Dendritic cell treated with granulocyte-macrophage colony-stimulating factor and Interleukin-4, amounts not matched to agents 40 ng/mL and 50 ng/mL, for 4 days (primary cell): ENCODE data around the gene TSEN34.
"Not testable (repeated sequence)": the region's sequence is repeated elsewhere in the genome, so short reads cannot be mapped to it uniquely, and the experiment has no call there.

Source experiments
- H3K27ac Mint-ChIP-seq: one replicate; pipeline ENCODE4 v1.8.0; 2022; ENCODE audit warnings: mild to moderate bottlenecking, mixed read lengths
- H3K27me3 Mint-ChIP-seq: one replicate; pipeline ENCODE4 v1.8.0; 2022; ENCODE audit warnings: mild to moderate bottlenecking, mixed read lengths
- H3K36me3 Mint-ChIP-seq: one replicate; pipeline ENCODE4 v1.8.0; 2022; ENCODE audit warnings: low read depth, mixed read lengths
- H3K4me1 Mint-ChIP-seq: one replicate; pipeline ENCODE4 v1.8.0; 2022; ENCODE audit warnings: low read depth, mixed read lengths
- H3K4me3 Mint-ChIP-seq: one replicate; pipeline ENCODE4 v1.8.0; 2022; ENCODE audit warnings: mild to moderate bottlenecking, moderate library complexity, mixed read lengths
- H3K9me3 Mint-ChIP-seq: one replicate; pipeline ENCODE4 v1.8.0; 2022; ENCODE audit warnings: mixed read lengths
- intact Hi-C: fragments of 100-400 bp; cut with micrococcal nuclease; formaldehyde crosslinking; loops from one replicate; pipeline ENCODE4 v1.15.0; 2022

Gene TSEN34

DNA sequence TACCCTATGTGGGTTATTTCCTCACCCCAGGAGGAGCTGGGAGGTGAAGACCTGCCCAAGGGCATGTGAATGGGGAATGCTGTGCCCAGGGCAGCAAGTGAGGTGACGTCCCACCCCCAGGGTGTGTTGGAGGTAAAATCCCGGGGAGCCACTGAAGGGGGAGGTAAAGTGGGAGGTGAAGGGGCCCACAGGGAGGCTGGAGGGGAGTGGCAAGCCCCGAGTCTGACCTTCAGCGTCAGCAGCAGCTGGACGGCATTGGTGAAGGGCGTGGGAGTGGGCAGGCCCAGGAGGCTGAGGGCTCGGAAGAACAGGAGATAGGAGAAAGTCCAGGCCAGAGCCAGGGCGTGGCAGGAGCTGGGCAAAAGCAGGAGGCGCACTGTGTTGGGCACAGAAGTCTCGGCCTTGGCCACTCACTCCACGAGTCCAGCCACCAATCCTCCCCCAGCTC lies 4.2 kb upstream of the TSEN34 start:
- H3K9me3 Mint-ChIP-seq = no peaks in the 10 kb centered on the region
- peaks cover 66% of the 10 kb centered on the region for H3K36me3 Mint-ChIP-seq
- H3K4me3 Mint-ChIP-seq = no peak overlapping the region
- H3K4me1 Mint-ChIP-seq = peaks cover 40% of the 10 kb centered on the region
- peak overlapping the region; percentile 97 for H3K27ac Mint-ChIP-seq
- intact Hi-C loops = no loop called here
- H3K27me3 Mint-ChIP-seq = no peaks in the 10 kb centered on the region

- H3K4me1 Mint-ChIP-seq = peaks cover 53% of the 10 kb centered on the region
- H3K27me3 Mint-ChIP-seq = no peaks in the 10 kb centered on the region
- peak overlapping the region; percentile 97 for H3K27ac Mint-ChIP-seq
- peak overlapping the region; percentile 77 for H3K4me3 Mint-ChIP-seq
- peaks cover 69% of the 10 kb centered on the region for H3K36me3 Mint-ChIP-seq
- intact Hi-C loops = no loop called here
- H3K9me3 Mint-ChIP-seq = no peaks in the 10 kb centered on the region
Measured at GRCh38 chr19:54188215-54188871, 2.8 kb upstream of the TSEN34 start.

GRCh38 chr19:54189145-54189734 lies 1.9 kb upstream of the TSEN34 start, which contains the start of gene MBOAT7:
Gene MBOAT7 (minus strand): TSS chr19:54189580. CDS start chr19:54188508, 1,072 bp downstream.
- intact Hi-C loops = no loop called here
- peak within 1 kb of the TSS; percentile 77 for H3K4me3 Mint-ChIP-seq
- no peaks in the 10 kb centered on the region for H3K27me3 Mint-ChIP-seq
- H3K36me3 Mint-ChIP-seq = peaks cover 67% of the 10 kb centered on the region
- H3K27ac Mint-ChIP-seq = peak within 1 kb of the TSS; percentile 97
- peaks cover 46% of the 10 kb centered on the region for H3K4me1 Mint-ChIP-seq
- H3K9me3 Mint-ChIP-seq = no peaks in the 10 kb centered on the region

GRCh38 chr19:54189735-54190502 lies 1.2 kb upstream of the TSEN34 start:
- peaks cover 44% of the 10 kb centered on the region for H3K4me1 Mint-ChIP-seq
- H3K9me3 Mint-ChIP-seq = no peaks in the 10 kb centered on the region
- intact Hi-C loops = loop anchor here (1.0 kb wide), 1 partner anchor 30 kb away; no protein-coding TSS in a partner anchor
- peaks cover 71% of the 10 kb centered on the region for H3K36me3 Mint-ChIP-seq
- H3K27me3 Mint-ChIP-seq = no peaks in the 10 kb centered on the region
- peak overlapping the region; percentile 97 for H3K27ac Mint-ChIP-seq
- H3K4me3 Mint-ChIP-seq = peak overlapping the region; percentile 77

- no peaks in the 10 kb centered on the region for H3K27me3 Mint-ChIP-seq
- intact Hi-C loops = loop anchor here (1.0 kb wide), 2 partner anchors 10 to 30 kb away; partner anchors contain the start of gene RPS9
- peak overlapping the region; percentile 97 for H3K27ac Mint-ChIP-seq
- H3K4me1 Mint-ChIP-seq = peaks cover 49% of the 10 kb centered on the region
- H3K4me3 Mint-ChIP-seq = peak overlapping the region; percentile 77
- H3K36me3 Mint-ChIP-seq = peaks cover 72% of the 10 kb centered on the region
- no peaks in the 10 kb centered on the region for H3K9me3 Mint-ChIP-seq
Measured at GRCh38 chr19:54190503-54191010, 551 bp upstream of the TSEN34 start.

DNA sequence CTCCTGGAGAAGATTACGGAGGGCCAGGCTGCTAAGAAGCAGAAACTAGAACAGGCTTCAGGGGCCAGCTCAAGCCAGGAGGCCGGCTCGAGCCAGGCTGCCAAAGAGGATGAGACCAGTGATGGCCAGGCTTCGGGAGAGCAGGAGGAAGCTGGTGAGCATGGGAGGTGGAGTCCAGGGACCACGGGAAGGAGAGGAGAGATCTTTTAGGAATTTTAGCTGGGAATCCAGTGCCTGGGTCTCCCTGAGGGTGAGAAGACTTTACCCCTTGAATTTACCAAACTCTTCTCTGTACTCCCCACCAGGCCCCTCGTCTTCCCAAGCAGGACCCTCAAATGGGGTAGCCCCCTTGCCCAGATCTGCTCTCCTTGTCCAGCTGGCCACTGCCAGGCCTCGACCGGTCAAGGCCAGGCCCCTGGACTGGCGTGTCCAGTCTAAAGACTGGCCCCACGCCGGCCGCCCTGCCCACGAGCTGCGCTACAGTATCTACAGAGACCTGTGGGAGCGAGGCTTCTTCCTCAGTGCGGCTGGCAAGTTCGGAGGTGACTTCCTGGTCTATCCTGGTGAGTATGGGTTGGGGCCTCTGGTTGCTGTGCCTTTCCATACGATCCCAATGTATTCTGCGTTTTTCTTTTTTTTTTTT lies 824 bp downstream of the TSEN34 start:
- peak overlapping the region; percentile 97 for H3K27ac Mint-ChIP-seq
- intact Hi-C loops = loop anchor here (1.0 kb wide), 1 partner anchor 8 kb away; the partner anchor contains the start of gene RPS9
- H3K36me3 Mint-ChIP-seq = peaks cover 65% of the 10 kb centered on the region
- no peaks in the 10 kb centered on the region for H3K27me3 Mint-ChIP-seq
- peak overlapping the region; percentile 77 for H3K4me3 Mint-ChIP-seq
- peaks cover 50% of the 10 kb centered on the region for H3K4me1 Mint-ChIP-seq
- H3K9me3 Mint-ChIP-seq = no peaks in the 10 kb centered on the region

DNA sequence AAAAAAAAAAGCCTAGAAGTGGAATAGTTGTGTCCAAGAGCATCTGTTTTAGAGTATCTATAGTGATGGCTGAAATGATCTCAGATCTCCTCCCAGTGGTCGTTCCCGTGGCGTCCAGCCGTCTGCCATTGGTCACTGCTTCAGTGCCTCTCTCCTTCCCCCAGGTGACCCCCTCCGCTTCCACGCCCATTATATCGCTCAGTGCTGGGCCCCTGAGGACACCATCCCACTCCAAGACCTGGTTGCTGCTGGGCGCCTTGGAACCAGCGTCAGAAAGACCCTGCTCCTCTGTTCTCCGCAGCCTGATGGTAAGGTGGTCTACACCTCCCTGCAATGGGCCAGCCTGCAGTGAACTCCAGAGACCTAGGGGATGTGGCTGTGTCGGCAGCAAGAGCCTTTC lies 1.9 kb downstream of the TSEN34 start:
- intact Hi-C loops = no loop called here
- peaks cover 46% of the 10 kb centered on the region for H3K4me1 Mint-ChIP-seq
- peak overlapping the region; percentile 38 for H3K27ac Mint-ChIP-seq
- no peaks in the 10 kb centered on the region for H3K27me3 Mint-ChIP-seq
- peaks cover 63% of the 10 kb centered on the region for H3K36me3 Mint-ChIP-seq
- H3K9me3 Mint-ChIP-seq = no peaks in the 10 kb centered on the region
- peak overlapping the region; percentile 6 for H3K4me3 Mint-ChIP-seq

DNA sequence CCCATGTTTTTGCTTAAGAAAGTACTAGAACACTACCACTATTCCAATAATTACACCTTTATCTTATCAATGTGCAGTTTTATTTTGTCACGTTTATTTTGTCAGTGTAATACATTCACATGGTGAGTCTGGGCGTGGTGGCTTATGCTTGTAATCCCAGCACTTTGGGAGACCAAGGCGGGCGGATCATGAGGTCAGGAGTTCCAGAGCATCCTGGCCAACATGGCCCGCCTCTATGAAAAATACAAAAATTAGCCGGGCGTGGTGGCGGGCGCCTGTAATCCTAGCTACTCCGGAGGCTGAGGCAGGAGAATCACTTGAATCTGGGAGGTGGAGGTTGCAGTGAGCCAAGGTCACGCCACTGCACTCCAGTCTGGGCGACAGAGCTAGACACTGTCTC lies 3.4 kb downstream of the TSEN34 start:
- H3K27ac Mint-ChIP-seq, H3K27me3 Mint-ChIP-seq, intact Hi-C loops, H3K4me3 Mint-ChIP-seq, H3K9me3 Mint-ChIP-seq: not testable (repeated sequence)
- Mint-ChIP-seq H3K36me3 (peaks cover 59% of the 10 kb centered on the region), H3K4me1 (peaks cover 43% of the 10 kb centered on the region)

DNA sequence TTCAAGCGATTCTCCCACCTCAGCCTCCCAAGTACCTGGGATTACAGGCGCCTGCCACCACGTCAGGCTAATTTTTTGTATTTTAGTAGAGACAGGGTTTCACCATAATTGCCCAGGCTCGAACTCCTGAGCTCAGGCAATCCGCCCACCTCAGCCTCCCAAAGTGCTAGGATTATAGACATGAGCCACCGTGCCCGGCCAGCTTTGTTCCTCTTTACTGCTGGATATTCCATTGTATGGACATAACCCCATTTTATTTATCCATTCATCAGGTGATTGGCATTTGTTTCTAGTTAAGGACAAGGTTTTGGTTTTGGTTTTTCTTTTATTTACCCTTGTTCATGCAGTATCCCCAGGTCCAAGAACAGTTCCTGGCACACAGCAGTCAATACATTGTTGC lies 5.4 kb downstream of the TSEN34 start:
- Mint-ChIP-seq H3K27me3 (no peaks in the 10 kb centered on the region), H3K4me3 (no peak overlapping the region), H3K27ac (peak overlapping the region; percentile 70), H3K9me3 (no peaks in the 10 kb centered on the region), H3K36me3 (peaks cover 59% of the 10 kb centered on the region), H3K4me1 (peaks cover 46% of the 10 kb centered on the region)
- intact Hi-C loops = no loop called here

- Mint-ChIP-seq H3K27me3 (no peaks in the 10 kb centered on the region), H3K9me3 (no peaks in the 10 kb centered on the region), H3K36me3 (peaks cover 59% of the 10 kb centered on the region), H3K27ac (peak overlapping the region; percentile 70), H3K4me1 (peaks cover 46% of the 10 kb centered on the region), H3K4me3 (peak overlapping the region; percentile 17)
- intact Hi-C loops = no loop called here
Measured at GRCh38 chr19:54197121-54197520, 6.0 kb downstream of the TSEN34 start.

DNA sequence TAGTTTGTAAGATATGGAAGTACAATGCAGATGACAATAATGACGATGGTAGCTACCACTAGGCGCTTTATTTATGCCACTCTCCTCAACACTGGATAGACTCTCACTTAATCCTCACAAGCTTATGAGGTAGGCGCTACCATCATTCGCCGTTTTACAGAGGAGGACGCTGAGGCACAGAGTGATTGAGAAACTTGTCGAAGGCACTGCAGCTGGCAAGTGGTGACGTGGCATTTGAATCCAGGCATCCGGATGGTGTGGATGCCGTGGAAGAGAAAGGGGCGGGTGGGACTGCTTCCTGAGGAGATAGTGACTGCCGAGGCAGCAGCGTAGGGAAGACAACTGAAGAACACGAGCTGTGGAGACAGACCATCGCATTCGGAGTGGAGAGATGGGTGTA lies 8.3 kb downstream of the TSEN34 start:
- H3K4me1 Mint-ChIP-seq = peaks cover 58% of the 10 kb centered on the region

DNA sequence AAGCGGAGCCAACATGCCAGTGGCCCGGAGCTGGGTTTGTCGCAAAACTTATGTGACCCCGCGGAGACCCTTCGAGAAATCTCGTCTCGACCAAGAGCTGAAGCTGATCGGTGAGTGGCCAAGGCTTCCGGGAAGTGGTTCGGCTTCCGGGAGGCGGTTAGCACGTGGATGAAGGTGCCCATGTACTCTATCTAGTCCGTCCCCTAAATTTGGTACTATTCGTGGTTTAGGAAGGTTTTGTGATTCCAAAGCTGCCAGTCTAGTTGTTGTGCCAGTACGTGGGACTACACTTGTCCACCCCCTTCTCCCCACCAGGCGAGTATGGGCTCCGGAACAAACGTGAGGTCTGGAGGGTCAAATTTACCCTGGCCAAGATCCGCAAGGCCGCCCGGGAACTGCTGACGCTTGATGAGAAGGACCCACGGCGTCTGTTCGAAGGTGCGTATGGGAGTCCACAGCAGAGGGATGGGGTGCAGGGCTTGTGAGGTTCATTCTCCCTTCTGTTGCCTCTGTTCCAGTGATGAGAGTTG lies 10.1 kb downstream of the TSEN34 start:
- H3K36me3 Mint-ChIP-seq = peaks cover 63% of the 10 kb centered on the region
- peak overlapping the region; percentile 91 for H3K27ac Mint-ChIP-seq
- no peaks in the 10 kb centered on the region for H3K27me3 Mint-ChIP-seq
- no peaks in the 10 kb centered on the region for H3K9me3 Mint-ChIP-seq
- intact Hi-C loops = loop anchor here (10.0 kb wide), 1 partner anchor 184 kb away; no protein-coding TSS in a partner anchor
- peaks cover 69% of the 10 kb centered on the region for H3K4me1 Mint-ChIP-seq
- peak overlapping the region; percentile 90 for H3K4me3 Mint-ChIP-seq

More for the DNA sequence above, 8.3 kb downstream of the TSEN34 start:
- no peak overlapping the region for H3K4me3 Mint-ChIP-seq
- no peaks in the 10 kb centered on the region for H3K27me3 Mint-ChIP-seq
- H3K9me3 Mint-ChIP-seq = no peaks in the 10 kb centered on the region
- intact Hi-C loops = no loop called here
- peaks cover 62% of the 10 kb centered on the region for H3K36me3 Mint-ChIP-seq
- peak overlapping the region; percentile 91 for H3K27ac Mint-ChIP-seq

- Mint-ChIP-seq H3K27me3 (no peaks in the 10 kb centered on the region), H3K27ac (peak overlapping the region; percentile 91), H3K4me3 (peak overlapping the region; percentile 90), H3K4me1 (peaks cover 71% of the 10 kb centered on the region), H3K36me3 (peaks cover 71% of the 10 kb centered on the region), H3K9me3 (no peaks in the 10 kb centered on the region)
- intact Hi-C loops = loop anchor here (10.0 kb wide), 1 partner anchor 183 kb away; no protein-coding TSS in a partner anchor
Measured at GRCh38 chr19:54201980-54202379, 10.9 kb downstream of the TSEN34 start.
